AG09319 (cell line): ENCODE data around the gene BTF3L4.

Experiments used
- DNase-seq: peaks from one replicate; pipeline ENCODE4 v3.0.0-alpha.2; 2010; ENCODE audit warnings: low read depth; ENCODE audit errors: extremely low read depth
- CTCF ChIP-seq: IDR thresholded peaks from 2 replicates; pipeline ENCODE4 v1.5.1; 2011; ENCODE audit warnings: low read depth, mild to moderate bottlenecking, inconsistent platforms, low read length, moderate library complexity

BTF3L4 gene

GRCh38 chr1:52057255-52057654, 1.2 kb downstream of the BTF3L4 start:
- no peak for DNase-seq
- no peak for TF ChIP-seq CTCF

DNA sequence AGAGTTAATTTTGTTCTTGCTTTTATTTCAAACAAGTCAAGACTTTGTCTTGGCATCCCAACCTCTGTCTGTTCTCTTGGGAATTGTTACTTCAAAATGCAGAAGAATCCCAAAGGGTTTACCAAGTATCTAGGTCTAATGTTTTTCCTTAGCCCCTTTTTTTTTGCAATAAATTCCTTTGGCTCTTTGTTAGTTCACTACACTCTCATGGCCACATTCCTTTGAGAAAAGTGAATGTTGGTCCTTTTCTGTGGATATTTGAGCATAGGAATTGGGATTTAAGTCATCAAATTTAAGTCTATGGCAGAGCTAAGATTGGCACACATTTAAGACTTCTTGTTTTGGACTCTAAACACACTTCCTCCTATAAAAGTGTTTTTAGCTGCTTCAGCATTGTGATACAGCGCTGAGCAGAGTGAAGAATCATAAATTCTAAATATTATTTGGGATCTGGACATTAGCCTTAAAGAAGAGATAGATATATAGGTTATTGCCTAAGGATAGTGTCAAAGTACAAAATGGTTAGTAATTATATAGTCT, 1.9 kb downstream of the BTF3L4 start:
- DNase-seq = no peak
- TF ChIP-seq CTCF = no peak

GRCh38 chr1:52059321-52059720, 3.2 kb downstream of the BTF3L4 start:
- no peak for DNase-seq

GRCh38 chr1:52059888-52060287, 3.8 kb downstream of the BTF3L4 start:
- no peak for DNase-seq
- TF ChIP-seq CTCF = no peak

More at GRCh38 chr1:52059321-52059720, 3.2 kb downstream of the BTF3L4 start:
- TF ChIP-seq CTCF = no peak

DNA sequence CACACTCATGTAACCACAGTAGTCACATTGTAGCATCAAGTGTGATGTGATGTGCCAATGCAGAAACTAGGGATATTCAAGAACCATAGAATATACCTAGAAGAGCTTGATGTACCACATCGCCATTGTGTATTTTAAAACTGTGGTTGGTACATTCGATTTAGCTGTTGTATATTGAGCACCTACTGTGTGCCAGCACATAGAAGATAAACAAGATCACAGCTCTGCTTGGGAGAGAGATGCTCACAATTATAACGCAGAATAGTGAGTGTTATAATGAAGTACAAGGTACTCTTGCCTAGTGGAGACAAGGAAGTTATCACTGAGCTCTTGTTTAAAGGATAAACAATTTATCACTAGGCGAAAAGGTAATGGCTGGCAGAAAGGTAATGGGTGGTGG, 4.7 kb downstream of the BTF3L4 start:
- TF ChIP-seq CTCF = no peak
- DNase-seq = no peak

DNA sequence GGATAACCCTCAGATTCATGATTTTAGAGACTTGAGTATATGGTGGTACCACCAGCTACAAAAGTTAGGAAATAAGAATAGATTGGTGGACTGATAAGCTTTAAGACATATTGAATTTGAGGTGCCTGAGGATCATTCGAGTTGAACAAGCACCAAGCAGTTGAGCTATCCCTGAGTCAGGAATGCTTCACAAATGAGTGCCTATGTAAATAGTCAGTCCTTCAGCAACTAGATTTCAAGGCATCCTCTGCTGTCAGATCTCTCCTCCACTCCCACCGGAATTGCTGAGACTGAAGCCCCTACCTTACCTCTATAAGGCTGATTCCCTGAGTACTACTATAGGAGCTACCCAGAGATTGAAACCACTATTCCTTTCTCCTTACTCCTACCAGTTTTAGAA, 7.1 kb downstream of the BTF3L4 start:
- DNase-seq = no peak

GRCh38 chr1:52070704-52071103, 14.6 kb downstream of the BTF3L4 start:
- TF ChIP-seq CTCF = no peak
- no peak for DNase-seq

More for the DNA sequence above, 7.1 kb downstream of the BTF3L4 start:
- TF ChIP-seq CTCF = no peak
